Caco-2 (cell line): ENCODE measurements around the gene KRTAP4-3. TPM values are rescaled to one million over a fixed set of nuclear protein-coding genes. Genes with fewer than 3 reads are reported as not detected.

Experiments used
- BruUV-seq: library from RNA; stranded (reverse); fragments of 400-500 nt; replicated peaks from 2 replicates; lab custom pipeline; 2021; lab: Mats Ljungman, UMichigan
- CTCF ChIA-PET: fragments of 300-600 bp; sonication (Branson Sonifier 250); formaldehyde crosslinking; loops from one replicate; lab custom pipeline; 2022; ENCODE audit warnings: antibody characterized with exemption; lab: Charles Lee
- POLR2A ChIA-PET: fragments of 300-600 bp; sonication (Branson Sonifier 250); formaldehyde crosslinking; loops from one replicate; lab custom pipeline; 2022; ENCODE audit warnings: antibody characterized with exemption; lab: Charles Lee
- DNase-seq, 2 experiments: peaks; one replicate each; pipeline versions ENCODE4 v3.0.0 to v3.0.0-alpha.2; 2020 to 2022
- H3K27me3 ChIP-seq: replicated peaks from 2 replicates; pipeline ENCODE4 v1.6.0; 2011; ENCODE audit warnings: low read length; ENCODE audit not compliant: control insufficient read depth, insufficient read depth
- H3K36me3 ChIP-seq: 2 replicates; pipeline ENCODE4 v1.5.1; 2011; ENCODE audit warnings: low read length; ENCODE audit not compliant: control insufficient read depth, insufficient read depth
- H3K4me1 ChIP-seq: fragments of 250-450 bp; sonication (Bioruptor Pico); 2 replicates; pipeline ENCODE4 v1.5.1; 2020; ENCODE audit warnings: mild to moderate bottlenecking
- H3K4me3 ChIP-seq: 2 replicates; pipeline ENCODE4 v1.5.1; 2011; ENCODE audit warnings: low read depth, mild to moderate bottlenecking, control low read depth, low read length
- H3K9me3 ChIP-seq: fragments of 250-450 bp; sonication (Bioruptor Pico); 2 replicates; pipeline ENCODE4 v1.5.1; 2020; ENCODE audit warnings: mild to moderate bottlenecking, moderate library complexity
- H3K27ac Mint-ChIP-seq: one replicate; pipeline ENCODE4 v1.8.0; 2022; ENCODE audit warnings: mixed read lengths; ENCODE audit not compliant: unreplicated experiment
- H3K27me3 Mint-ChIP-seq: one replicate; pipeline ENCODE4 v1.8.0; 2022; ENCODE audit warnings: mixed read lengths; ENCODE audit not compliant: insufficient read depth, unreplicated experiment
- H3K36me3 Mint-ChIP-seq: one replicate; pipeline ENCODE4 v1.8.0; 2022; ENCODE audit warnings: mild to moderate bottlenecking, mixed read lengths; ENCODE audit not compliant: insufficient read depth, unreplicated experiment
- H3K4me1 Mint-ChIP-seq: one replicate; pipeline ENCODE4 v1.8.0; 2022; ENCODE audit warnings: low read depth, mixed read lengths; ENCODE audit not compliant: unreplicated experiment
- H3K4me3 Mint-ChIP-seq: one replicate; pipeline ENCODE4 v1.8.0; 2022; ENCODE audit warnings: mild to moderate bottlenecking, moderate library complexity, mixed read lengths; ENCODE audit not compliant: unreplicated experiment
- H3K9me3 Mint-ChIP-seq: one replicate; pipeline ENCODE4 v1.8.0; 2022; ENCODE audit warnings: mixed read lengths; ENCODE audit not compliant: unreplicated experiment
- intact Hi-C: fragments of 100-400 bp; cut with micrococcal nuclease; formaldehyde crosslinking; loops from one replicate; pipeline ENCODE4 v1.10.0; 2022; ENCODE audit not compliant: unreplicated experiment
- total RNA-seq: library from RNA; stranded (reverse); gene quantifications from 2 replicates; pipeline ENCODE4 v1.2.3, GENCODE V29; 2022
- TF ChIP-seq, protein P1 (sequence below), 2 experiments: fragments of 200-600 bp in 1 of 2; IDR thresholded peaks; 1 replicate in 1 of 2; 2 replicates in 1 of 2; pipeline versions ENCODE4 v1.5.1 to v1.8.0; 2011 to 2022; ENCODE audit warnings: antibody characterized with exemption in 1 of 2, control low read depth in 1 of 2, inconsistent platforms in 1 of 2, low read depth in 1 of 2, low read length in 1 of 2, mild to moderate bottlenecking in 1 of 2, moderate library complexity in 1 of 2; ENCODE audit not compliant: insufficient read depth in 1 of 2, severe bottlenecking in 1 of 2, unreplicated experiment in 1 of 2

The KRTAP4-3 gene
- total RNA-seq, 1 experiment from 2014 or later, result not detected

DNA sequence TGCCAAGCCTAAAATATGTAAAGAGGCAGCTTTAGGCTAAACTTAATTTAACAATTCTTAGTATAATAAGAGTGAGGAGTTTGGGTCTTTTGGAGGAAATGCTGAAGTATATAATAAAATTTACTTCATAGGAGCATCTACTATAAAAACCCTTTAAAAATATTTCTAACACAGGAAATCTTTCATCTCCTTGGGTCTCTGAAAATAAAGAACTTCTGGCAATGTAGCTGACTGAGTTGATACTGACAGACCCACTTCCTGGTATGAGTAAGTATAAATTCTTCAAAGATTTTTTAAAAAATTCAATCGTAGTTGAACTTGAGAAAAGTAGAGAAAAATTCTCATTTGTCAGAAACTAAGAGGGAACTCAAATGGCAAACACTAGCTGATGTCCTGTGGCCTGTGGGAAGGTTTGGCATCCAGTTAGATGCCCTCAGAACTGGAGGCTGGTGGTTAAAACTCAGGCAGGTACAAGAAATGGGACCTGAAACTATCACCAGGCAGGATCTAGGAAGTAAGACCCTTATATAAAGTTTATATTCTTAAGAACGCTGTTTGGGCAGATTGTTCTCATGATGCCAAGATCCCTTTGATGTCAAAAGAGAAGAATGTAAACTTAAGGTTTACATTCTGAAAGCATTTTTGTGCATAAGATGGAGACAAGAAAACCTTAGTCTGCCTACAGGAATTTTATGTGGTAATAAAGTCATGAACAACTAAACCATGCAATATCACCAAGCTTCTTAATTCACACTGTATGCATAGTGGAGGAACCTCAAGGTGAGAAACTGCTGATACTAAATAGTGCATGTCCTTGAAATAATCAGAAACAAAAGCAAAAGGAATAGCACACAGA, 33.9 kb downstream of the KRTAP4-3 start:
- H3K27ac Mint-ChIP-seq, result no peak overlapping the region
- Histone ChIP-seq H3K36me3 (no peaks in the 10 kb centered on the region), H3K4me3 (no peak overlapping the region), H3K4me1 (no peaks in the 10 kb centered on the region), H3K9me3 (no peaks in the 10 kb centered on the region), H3K27me3 (no peaks in the 10 kb centered on the region)
- peaks cover 46% of the 10 kb centered on the region for H3K9me3 Mint-ChIP-seq
- no TSS peak for BruUV-seq
- H3K4me1 Mint-ChIP-seq, result no peaks in the 10 kb centered on the region
- CTCF ChIA-PET, result interaction anchor here (0.6 kb wide), 1 partner anchor 1313 kb away, joined by 3 read pairs; no protein-coding TSS in a partner anchor
- no peaks in the 10 kb centered on the region for H3K27me3 Mint-ChIP-seq
- TF ChIP-seq, protein P1, sequence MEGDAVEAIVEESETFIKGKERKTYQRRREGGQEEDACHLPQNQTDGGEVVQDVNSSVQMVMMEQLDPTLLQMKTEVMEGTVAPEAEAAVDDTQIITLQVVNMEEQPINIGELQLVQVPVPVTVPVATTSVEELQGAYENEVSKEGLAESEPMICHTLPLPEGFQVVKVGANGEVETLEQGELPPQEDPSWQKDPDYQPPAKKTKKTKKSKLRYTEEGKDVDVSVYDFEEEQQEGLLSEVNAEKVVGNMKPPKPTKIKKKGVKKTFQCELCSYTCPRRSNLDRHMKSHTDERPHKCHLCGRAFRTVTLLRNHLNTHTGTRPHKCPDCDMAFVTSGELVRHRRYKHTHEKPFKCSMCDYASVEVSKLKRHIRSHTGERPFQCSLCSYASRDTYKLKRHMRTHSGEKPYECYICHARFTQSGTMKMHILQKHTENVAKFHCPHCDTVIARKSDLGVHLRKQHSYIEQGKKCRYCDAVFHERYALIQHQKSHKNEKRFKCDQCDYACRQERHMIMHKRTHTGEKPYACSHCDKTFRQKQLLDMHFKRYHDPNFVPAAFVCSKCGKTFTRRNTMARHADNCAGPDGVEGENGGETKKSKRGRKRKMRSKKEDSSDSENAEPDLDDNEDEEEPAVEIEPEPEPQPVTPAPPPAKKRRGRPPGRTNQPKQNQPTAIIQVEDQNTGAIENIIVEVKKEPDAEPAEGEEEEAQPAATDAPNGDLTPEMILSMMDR (IDR thresholded peaks at IDR 0.05; ENCODE audit: insufficient read depth in 1 of 2, low read depth in 1 of 2, low read length in 1 of 2, severe bottlenecking in 1 of 2, unreplicated experiment in 1 of 2), result no peak
- DNase-seq, result no peak
- H3K36me3 Mint-ChIP-seq, result no peaks in the 10 kb centered on the region
- no peak overlapping the region for H3K4me3 Mint-ChIP-seq
- intact Hi-C loops, result no loop called here
- POLR2A ChIA-PET, result no interaction called here

DNA sequence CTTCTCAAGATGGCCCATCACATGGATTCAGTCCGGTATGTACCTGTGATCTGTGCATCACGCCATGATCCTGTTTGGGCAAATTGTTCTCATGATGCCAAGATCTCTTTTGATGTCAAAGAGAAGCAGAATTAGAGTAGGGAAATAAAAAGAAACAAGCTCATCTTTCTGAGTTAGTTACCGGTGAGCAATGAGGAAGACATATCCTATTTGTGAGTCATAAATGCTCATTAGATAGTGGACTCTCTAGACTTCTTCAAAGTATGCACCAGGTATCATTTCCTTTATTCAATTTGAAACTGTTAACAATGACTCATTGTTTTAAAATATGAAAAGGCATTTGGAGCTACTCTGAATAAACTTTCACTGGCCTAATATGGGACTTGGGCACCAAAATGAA, 36.0 kb downstream of the KRTAP4-3 start:
- H3K4me3 ChIP-seq, result no peak overlapping the region
- H3K4me1 ChIP-seq, result no peaks in the 10 kb centered on the region
- TF ChIP-seq, protein P1 (IDR thresholded peaks at IDR 0.05; ENCODE audit: insufficient read depth in 1 of 2, low read depth in 1 of 2, low read length in 1 of 2, severe bottlenecking in 1 of 2, unreplicated experiment in 1 of 2), result no peak
- CTCF ChIA-PET, result no interaction called here
- Mint-ChIP-seq H3K36me3 (no peaks in the 10 kb centered on the region), H3K27ac (no peak overlapping the region), H3K4me1 (no peaks in the 10 kb centered on the region), H3K9me3 (peaks cover 24% of the 10 kb centered on the region), H3K4me3 (no peak overlapping the region), H3K27me3 (no peaks in the 10 kb centered on the region)
- H3K36me3 ChIP-seq, result no peaks in the 10 kb centered on the region
- H3K27me3 ChIP-seq, result no peaks in the 10 kb centered on the region
- POLR2A ChIA-PET, result no interaction called here
- intact Hi-C loops, result no loop called here
- H3K9me3 ChIP-seq, result no peaks in the 10 kb centered on the region
- no peak for DNase-seq
- BruUV-seq, result no TSS peak

DNA sequence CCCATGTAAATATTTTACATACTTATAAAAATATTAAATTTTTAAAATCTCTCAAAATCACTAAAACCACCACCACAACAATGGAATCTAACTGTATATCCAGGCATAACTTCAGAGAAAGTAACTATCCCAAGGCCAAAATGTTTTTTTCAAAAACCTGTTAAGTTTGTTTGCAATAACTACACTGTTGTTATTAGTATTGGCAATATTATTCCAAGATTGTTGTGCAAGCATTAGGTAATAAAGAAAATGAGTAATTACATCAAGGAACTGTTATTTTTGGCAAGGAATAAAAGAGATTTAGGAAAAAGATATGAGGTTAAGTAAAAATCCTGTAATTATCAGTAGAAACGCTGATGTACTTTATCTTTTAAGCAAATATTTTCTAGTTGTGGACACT, 40.6 kb downstream of the KRTAP4-3 start:
- Histone ChIP-seq H3K4me3 (no peak overlapping the region), H3K36me3 (no peaks in the 10 kb centered on the region), H3K27me3 (no peaks in the 10 kb centered on the region), H3K9me3 (no peaks in the 10 kb centered on the region), H3K4me1 (no peaks in the 10 kb centered on the region)
- no peaks in the 10 kb centered on the region for H3K36me3 Mint-ChIP-seq
- no peak overlapping the region for H3K4me3 Mint-ChIP-seq
- POLR2A ChIA-PET, result no interaction called here
- H3K27me3 Mint-ChIP-seq, result no peaks in the 10 kb centered on the region
- TF ChIP-seq, protein P1 (IDR thresholded peaks at IDR 0.05; ENCODE audit: insufficient read depth in 1 of 2, low read depth in 1 of 2, low read length in 1 of 2, severe bottlenecking in 1 of 2, unreplicated experiment in 1 of 2), result no peak
- no TSS peak for BruUV-seq
- intact Hi-C loops, result no loop called here
- no peak overlapping the region for H3K27ac Mint-ChIP-seq
- peaks cover 12% of the 10 kb centered on the region for H3K9me3 Mint-ChIP-seq
- no peaks in the 10 kb centered on the region for H3K4me1 Mint-ChIP-seq
- CTCF ChIA-PET, result no interaction called here
- no peak for DNase-seq
